Measurements from ENCODE around the gene AFF2. TPM values are rescaled to one million over a fixed set of nuclear protein-coding genes. Genes with fewer than 3 reads are reported as not detected.

AFF2 gene
- total RNA-seq, 1 donor = not detected

GRCh38 chrX:149037281-149037870 is 537.0 kb downstream of the AFF2 start:
- no peak for TF ChIP-seq CTCF (IDR thresholded peaks at IDR 0.05; ENCODE audit: insufficient read depth, low read depth, low read length)
- no peak overlapping the region for H3K4me3 ChIP-seq (ENCODE audit: low read depth, low read length)
- no peak for DNase-seq (ENCODE audit: low read depth)

- no peak for TF ChIP-seq CTCF (IDR thresholded peaks at IDR 0.05; ENCODE audit: insufficient read depth, low read depth, low read length)
- DNase-seq (ENCODE audit: low read depth) = no peak
- no peak overlapping the region for H3K4me3 ChIP-seq (ENCODE audit: low read depth, low read length)
Observed at GRCh38 chrX:149039057-149039456, 538.6 kb downstream of the AFF2 start.

GRCh38 chrX:149040873-149041535 is 540.6 kb downstream of the AFF2 start:
- H3K4me3 ChIP-seq (ENCODE audit: low read depth, low read length) = no peak overlapping the region
- no peak for TF ChIP-seq CTCF (IDR thresholded peaks at IDR 0.05; ENCODE audit: insufficient read depth, low read depth, low read length)
- no peak for DNase-seq (ENCODE audit: low read depth)

- no peak overlapping the region for H3K4me3 ChIP-seq (ENCODE audit: low read depth, low read length)
- DNase-seq (ENCODE audit: low read depth) = no peak
- no peak for TF ChIP-seq CTCF (IDR thresholded peaks at IDR 0.05; ENCODE audit: insufficient read depth, low read depth, low read length)
Observed at GRCh38 chrX:149043401-149043800, 543.0 kb downstream of the AFF2 start.

GRCh38 chrX:149044471-149044870 is 544.1 kb downstream of the AFF2 start:
- no peak for DNase-seq (ENCODE audit: low read depth)
- H3K4me3 ChIP-seq (ENCODE audit: low read depth, low read length) = no peak overlapping the region
- TF ChIP-seq CTCF (IDR thresholded peaks at IDR 0.05; ENCODE audit: insufficient read depth, low read depth, low read length) = no peak

- no peak for DNase-seq (ENCODE audit: low read depth)
- H3K4me3 ChIP-seq (ENCODE audit: low read depth, low read length) = no peak overlapping the region
- TF ChIP-seq CTCF (IDR thresholded peaks at IDR 0.05; ENCODE audit: insufficient read depth, low read depth, low read length) = no peak
Observed at GRCh38 chrX:149045645-149046210, 545.3 kb downstream of the AFF2 start.

Small RNAs within 50 kb of the gene (small RNA-seq; reads per million reads assigned to genes)
- not detected for gene RN7SKP267
